OCI-LY7 (cell line): ENCODE results near the gene PITX2. TPM values are rescaled to one million over a fixed set of nuclear protein-coding genes. Genes with fewer than 3 reads are reported as not detected.

Experiments
- BruUV-seq: library from RNA; stranded (reverse); fragments of 400-500 nt; replicated peaks from 2 replicates; lab custom pipeline; 2021; lab: Mats Ljungman, UMichigan
- CTCF ChIA-PET: fragments of 300-600 bp; sonication (Branson Sonifier 250); formaldehyde crosslinking; loops from one replicate; lab custom pipeline; 2022; ENCODE audit warnings: antibody characterized with exemption; ENCODE audit not compliant: unreplicated experiment; lab: Charles Lee
- POLR2A ChIA-PET: fragments of 300-600 bp; sonication (Branson Sonifier 250); formaldehyde crosslinking; loops from one replicate; lab custom pipeline; 2022; ENCODE audit warnings: antibody characterized with exemption; lab: Charles Lee
- DNase-seq: peaks from one replicate; pipeline ENCODE4 v3.0.0-alpha.2; 2015; ENCODE audit warnings: low spot score
- H2AFZ ChIP-seq: fragments of 200-600 bp; sonication (generic), shearing (Covaris generic); 2 replicates; pipeline ENCODE4 v1.6.1; 2014; ENCODE audit warnings: mild to moderate bottlenecking, antibody characterized with exemption, low read length, moderate library complexity
- H3K27ac ChIP-seq: fragments of 200-600 bp; sonication (generic); 2 replicates; pipeline ENCODE4 v1.5.1; 2014; ENCODE audit warnings: mixed run types, low read depth, mild to moderate bottlenecking, moderate library complexity, low read length, inconsistent platforms; ENCODE audit not compliant: poor library complexity, severe bottlenecking
- H3K36me3 ChIP-seq: fragments of 200-600 bp; sonication (generic); 2 replicates; pipeline ENCODE4 v1.6.1; 2014; ENCODE audit warnings: mild to moderate bottlenecking, antibody characterized with exemption, low read length, moderate library complexity, mixed read lengths; ENCODE audit not compliant: insufficient read depth
- H3K4me1 ChIP-seq: fragments of 200-600 bp; sonication (generic); 2 replicates; pipeline ENCODE4 v1.5.1; 2014; ENCODE audit warnings: mild to moderate bottlenecking, low read length; ENCODE audit not compliant: insufficient read depth, poor library complexity, severe bottlenecking
- H3K4me2 ChIP-seq: fragments of 200-600 bp; sonication (generic); 2 replicates; pipeline ENCODE4 v1.6.1; 2014; ENCODE audit warnings: mild to moderate bottlenecking, low read length
- H3K4me3 ChIP-seq: fragments of 200-600 bp; sonication (generic); 2 replicates; pipeline ENCODE4 v1.5.1; 2014; ENCODE audit warnings: mild to moderate bottlenecking, low read depth, low read length; ENCODE audit not compliant: poor library complexity, severe bottlenecking
- H3K79me2 ChIP-seq: fragments of 200-600 bp; sonication (generic); 2 replicates; pipeline ENCODE4 v1.6.1; 2016; ENCODE audit warnings: low read depth, mild to moderate bottlenecking, low read length, moderate library complexity, mixed read lengths; ENCODE audit not compliant: insufficient read depth
- H3K9me2 ChIP-seq: fragments of 200-600 bp; sonication (generic); 2 replicates; pipeline ENCODE4 v1.6.1; 2016; ENCODE audit warnings: mild to moderate bottlenecking, low read length, mixed read lengths; ENCODE audit not compliant: insufficient read depth
- H3K9me3 ChIP-seq: fragments of 200-600 bp; sonication (generic); 2 replicates; pipeline ENCODE4 v1.6.1; 2014; ENCODE audit warnings: mild to moderate bottlenecking, mixed run types, low read length, mixed read lengths
- H4K20me1 ChIP-seq: fragments of 200-600 bp; sonication (generic); 2 replicates; pipeline ENCODE4 v1.6.1; 2014; ENCODE audit warnings: mild to moderate bottlenecking, antibody characterized with exemption, low read length, moderate library complexity, mixed read lengths; ENCODE audit not compliant: insufficient read depth
- CTCF ChIP-seq: fragments of 200-600 bp; sonication (generic); conservative IDR thresholded peaks from 2 replicates; pipeline ENCODE4 v1.5.1; 2014; ENCODE audit warnings: mild to moderate bottlenecking, antibody characterized with exemption, low read length, moderate library complexity, mixed read lengths
- EZH2phosphoT487 ChIP-seq: fragments of 200-600 bp; sonication (generic); IDR thresholded peaks from 2 replicates; pipeline ENCODE4 v1.6.1; 2018; ENCODE audit warnings: low read depth, borderline replicate concordance, mild to moderate bottlenecking, mixed run types, antibody characterized with exemption, low read length, moderate library complexity, mixed read lengths
- intact Hi-C: fragments of 100-400 bp; cut with micrococcal nuclease; formaldehyde crosslinking; loops from one replicate; pipeline ENCODE4 v1.10.0; 2022; ENCODE audit not compliant: unreplicated experiment
- total RNA-seq, 2 experiments: library from RNA; depleted of rRNA in 1 of 2; stranded (reverse); fragments of >200 nt in 1 of 2; shearing (Covaris generic) in 1 of 2; gene quantifications; 2 replicates each; pipeline ENCODE4 v1.2.3, GENCODE V29; 2014 to 2022

PITX2 gene
- total RNA-seq, 2 experiments from 2014 or later: 4.4 to 6.5 TPM

- ChIA-PET CTCF (no interaction called here), POLR2A (interaction anchor here (0.8 kb wide), 1 partner anchor 74 kb away, joined by 3 read pairs; no protein-coding TSS in a partner anchor)
- no TSS peak for BruUV-seq
- H4K20me1 ChIP-seq: no peaks in the 10 kb centered on the region
- H2AFZ ChIP-seq: no peak overlapping the region
- H3K4me2 ChIP-seq: no peak overlapping the region
- H3K79me2 ChIP-seq: no peaks in the 10 kb centered on the region
- no peak overlapping the region for H3K27ac ChIP-seq
- H3K9me3 ChIP-seq: no peaks in the 10 kb centered on the region
- H3K36me3 ChIP-seq: no peaks in the 10 kb centered on the region
- DNase-seq: no peak
- H3K9me2 ChIP-seq: no peaks in the 10 kb centered on the region
- no peak overlapping the region for H3K4me3 ChIP-seq
- no peak for TF ChIP-seq EZH2phosphoT487
- no peak for TF ChIP-seq CTCF
- peaks cover 3% of the 10 kb centered on the region for H3K4me1 ChIP-seq
- intact Hi-C loops: loop anchor here (2.0 to 10.0 kb wide), 3 partner anchors 264 to 1001 kb away; no protein-coding TSS in a partner anchor
Measured at GRCh38 chr4:110633358-110634341, 10.8 kb upstream of the PITX2 start.

DNA sequence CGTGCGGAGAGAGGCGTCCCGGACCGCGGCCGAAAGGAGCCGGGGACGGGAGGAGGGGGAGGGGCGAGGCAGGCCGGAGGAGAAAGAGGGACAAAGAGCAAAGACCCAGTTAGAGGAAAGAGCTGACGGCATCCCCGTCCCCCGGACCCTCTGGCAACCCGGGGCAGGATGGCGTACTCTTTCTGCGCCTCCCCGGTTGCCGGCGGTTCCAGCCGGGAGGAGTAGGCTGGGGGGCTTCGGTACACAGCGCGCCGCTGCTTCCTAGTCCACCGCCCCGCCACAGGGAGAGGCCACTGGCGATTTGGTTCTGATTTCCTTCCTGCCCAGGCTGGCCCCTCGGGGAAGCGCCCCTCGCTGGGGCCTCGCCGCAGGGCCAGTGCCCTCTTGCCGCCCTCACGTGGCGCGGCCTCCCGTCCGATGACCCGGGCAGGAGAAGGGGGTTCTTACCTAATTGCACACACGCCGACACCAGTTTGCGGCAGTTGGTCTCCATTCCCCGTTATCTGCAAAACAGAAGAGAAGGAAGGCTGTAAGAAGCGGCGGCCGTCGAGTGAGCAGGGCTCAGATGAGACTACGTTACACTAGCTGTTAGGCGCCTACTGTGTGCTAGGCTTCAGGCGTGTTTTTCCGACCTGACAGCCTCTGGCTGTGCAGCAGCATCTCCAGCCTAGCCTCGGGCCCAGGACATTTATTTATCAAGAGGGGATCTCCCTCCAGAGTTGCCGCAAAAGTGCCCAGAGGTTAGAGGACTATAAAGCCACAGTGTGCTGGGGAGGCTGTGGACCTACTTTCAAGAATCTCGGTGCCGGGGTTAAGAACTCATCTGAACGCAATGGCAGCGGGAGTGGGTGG lies 9.9 kb upstream of the PITX2 start:
- no TSS peak for BruUV-seq
- Histone ChIP-seq H3K4me1 (peaks cover 3% of the 10 kb centered on the region), H3K9me2 (no peaks in the 10 kb centered on the region), H3K4me3 (no peak overlapping the region), H3K27ac (no peak overlapping the region), H3K4me2 (peak overlapping the region; percentile 69), H4K20me1 (no peaks in the 10 kb centered on the region), H2AFZ (no peak overlapping the region), H3K9me3 (no peaks in the 10 kb centered on the region), H3K79me2 (no peaks in the 10 kb centered on the region), H3K36me3 (no peaks in the 10 kb centered on the region)
- ChIA-PET POLR2A (interaction anchor here (0.8 kb wide), 1 partner anchor 75 kb away, joined by 3 read pairs; no protein-coding TSS in a partner anchor), CTCF (interaction anchor here (0.6 kb wide), 1 partner anchor 458 kb away, joined by 3 read pairs; no protein-coding TSS in a partner anchor)
- no peak for TF ChIP-seq EZH2phosphoT487
- no peak for TF ChIP-seq CTCF
- intact Hi-C loops: loop anchor here (2.0 to 10.0 kb wide), 3 partner anchors 265 to 1002 kb away; no protein-coding TSS in a partner anchor
- no peak for DNase-seq
